GM12801 (cell line): ENCODE results near the gene PTBP3.

ENCODE experiments used
- TF ChIP-seq, protein P1 (sequence below): IDR thresholded peaks from one replicate; pipeline ENCODE4 v1.5.1; 2011; ENCODE audit warnings: control low read depth; ENCODE audit not compliant: insufficient read length; ENCODE audit errors: extremely low read depth

The PTBP3 gene

DNA sequence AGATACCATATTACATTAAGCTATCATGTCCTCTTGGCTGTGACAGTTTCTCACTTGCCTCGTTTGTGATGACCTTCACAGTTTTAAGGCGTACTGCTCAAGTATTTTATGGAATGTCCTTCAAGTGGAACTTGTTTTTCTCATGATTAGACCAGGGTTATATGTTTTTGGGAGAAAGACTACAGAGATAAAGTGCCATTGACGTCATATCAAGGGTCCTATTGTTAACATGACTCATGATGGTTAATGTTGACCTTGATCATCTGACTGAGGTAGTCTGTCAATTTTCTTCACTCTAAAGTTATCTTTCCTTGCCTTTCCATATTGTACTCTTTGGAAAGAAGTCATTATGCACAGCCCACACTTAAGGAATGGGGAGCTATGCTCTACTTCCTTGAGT is 17.8 kb upstream of the PTBP3 start:
- TF ChIP-seq, protein P1, sequence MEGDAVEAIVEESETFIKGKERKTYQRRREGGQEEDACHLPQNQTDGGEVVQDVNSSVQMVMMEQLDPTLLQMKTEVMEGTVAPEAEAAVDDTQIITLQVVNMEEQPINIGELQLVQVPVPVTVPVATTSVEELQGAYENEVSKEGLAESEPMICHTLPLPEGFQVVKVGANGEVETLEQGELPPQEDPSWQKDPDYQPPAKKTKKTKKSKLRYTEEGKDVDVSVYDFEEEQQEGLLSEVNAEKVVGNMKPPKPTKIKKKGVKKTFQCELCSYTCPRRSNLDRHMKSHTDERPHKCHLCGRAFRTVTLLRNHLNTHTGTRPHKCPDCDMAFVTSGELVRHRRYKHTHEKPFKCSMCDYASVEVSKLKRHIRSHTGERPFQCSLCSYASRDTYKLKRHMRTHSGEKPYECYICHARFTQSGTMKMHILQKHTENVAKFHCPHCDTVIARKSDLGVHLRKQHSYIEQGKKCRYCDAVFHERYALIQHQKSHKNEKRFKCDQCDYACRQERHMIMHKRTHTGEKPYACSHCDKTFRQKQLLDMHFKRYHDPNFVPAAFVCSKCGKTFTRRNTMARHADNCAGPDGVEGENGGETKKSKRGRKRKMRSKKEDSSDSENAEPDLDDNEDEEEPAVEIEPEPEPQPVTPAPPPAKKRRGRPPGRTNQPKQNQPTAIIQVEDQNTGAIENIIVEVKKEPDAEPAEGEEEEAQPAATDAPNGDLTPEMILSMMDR = no peak

DNA sequence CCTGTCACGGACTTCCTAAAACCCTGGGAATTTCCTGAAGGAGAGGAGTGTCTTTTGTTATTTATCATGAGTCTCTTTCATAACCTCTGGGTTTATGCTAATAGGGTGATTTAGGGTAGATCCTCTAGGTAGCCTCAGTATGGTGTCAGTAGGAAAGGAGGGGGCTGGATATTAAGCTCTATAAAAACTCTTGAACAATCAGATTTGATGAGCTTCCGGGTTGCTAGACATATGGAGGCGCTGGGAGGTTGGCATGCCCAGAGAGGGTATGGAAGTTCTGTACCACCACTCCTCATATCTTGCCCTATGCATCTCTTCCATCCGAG is 15.6 kb upstream of the PTBP3 start:
- TF ChIP-seq, protein P1 = no peak

DNA sequence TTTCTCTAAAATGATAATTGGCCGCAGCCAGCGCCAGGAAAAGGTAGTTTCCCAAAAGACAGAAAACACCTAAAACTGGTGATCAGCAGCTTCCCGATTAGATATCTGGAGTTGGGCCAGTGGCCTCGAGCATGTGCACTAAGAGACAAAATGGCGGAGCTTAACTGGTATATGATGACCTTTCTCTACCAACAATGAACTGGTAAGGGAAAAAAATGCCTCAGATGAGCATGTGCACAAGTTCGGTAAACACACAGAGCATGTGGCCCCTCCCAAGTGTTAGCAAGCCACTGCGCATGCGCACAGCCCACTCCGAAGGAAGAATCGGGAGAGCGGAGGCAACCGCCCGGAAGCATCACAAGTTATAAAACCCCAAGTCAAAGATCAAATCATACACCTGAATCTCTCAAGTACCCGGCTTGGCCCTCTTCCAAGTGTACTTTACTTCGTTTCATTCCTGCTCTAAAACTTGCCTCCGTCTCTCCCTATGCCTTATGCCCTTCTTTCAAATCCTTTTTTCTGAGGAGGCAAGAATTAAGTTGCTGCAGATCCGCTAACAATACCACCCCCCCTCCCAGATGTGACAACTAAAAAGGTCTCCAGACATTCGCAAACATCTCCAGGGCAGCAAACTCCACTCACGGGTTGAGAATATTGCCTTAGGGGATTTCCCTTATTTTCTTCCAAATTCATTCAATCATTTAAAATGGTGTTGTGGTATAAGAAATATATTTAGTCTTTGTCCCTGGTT is 15.0 kb upstream of the PTBP3 start:
- TF ChIP-seq, protein P1 = no peak

DNA sequence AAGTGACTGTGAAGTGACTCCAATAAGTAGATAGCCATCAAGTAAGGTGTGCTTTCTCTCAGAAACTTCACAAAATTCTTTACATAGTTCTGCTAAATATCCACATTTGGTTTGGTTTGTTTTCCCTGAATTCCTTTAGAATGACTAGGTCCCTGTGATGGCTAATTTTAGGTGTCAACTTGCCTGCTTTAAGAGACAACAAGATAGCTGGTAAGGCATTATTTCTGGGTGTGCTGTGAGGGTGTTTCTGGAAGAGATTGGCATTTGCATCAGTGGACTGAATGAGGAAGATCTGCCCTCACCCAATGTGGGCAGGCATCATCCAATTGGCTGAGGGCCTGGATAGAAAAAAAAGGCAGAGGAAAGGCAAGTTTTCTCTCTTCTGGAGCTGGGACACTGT is 8.3 kb upstream of the PTBP3 start:
- TF ChIP-seq, protein P1 = no peak

DNA sequence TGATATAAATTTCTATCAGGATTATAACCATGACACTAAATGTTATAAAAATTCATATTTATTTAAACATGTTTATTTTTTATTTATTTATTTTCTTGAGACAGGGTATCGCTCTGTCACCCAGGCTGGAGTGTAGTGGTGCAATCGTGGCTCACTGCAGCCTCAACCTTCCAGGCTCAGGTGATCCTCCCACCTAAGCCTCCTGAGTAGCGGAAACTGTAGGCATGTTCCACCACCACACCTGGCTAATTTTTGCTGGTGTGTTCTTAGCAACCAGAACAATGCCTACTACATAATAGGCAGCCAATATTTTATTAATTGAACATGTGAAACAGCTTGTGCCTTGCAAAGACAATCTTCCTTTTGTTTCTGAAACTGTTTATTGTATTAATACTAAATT is 6.5 kb upstream of the PTBP3 start:
- TF ChIP-seq, protein P1 = no peak

DNA sequence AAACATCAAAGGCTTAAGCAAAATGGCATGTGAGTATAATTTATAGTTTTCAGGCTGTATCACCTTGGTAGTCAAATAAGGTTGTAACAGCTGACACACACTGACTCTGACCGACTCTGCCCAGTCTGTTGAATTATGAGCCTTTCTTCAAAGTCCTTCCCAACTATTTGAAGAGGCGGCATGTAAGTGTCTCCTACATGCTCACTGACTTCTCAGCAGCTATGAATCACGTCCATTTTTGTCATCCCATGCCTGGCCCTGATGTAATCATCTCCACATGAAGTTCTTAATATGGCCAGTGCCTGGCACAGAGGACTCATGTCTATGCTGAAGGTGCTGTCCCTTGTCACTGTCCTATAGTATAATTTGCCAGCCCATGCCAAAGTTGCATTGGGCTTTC is 5.1 kb upstream of the PTBP3 start:
- TF ChIP-seq, protein P1 = no peak

DNA sequence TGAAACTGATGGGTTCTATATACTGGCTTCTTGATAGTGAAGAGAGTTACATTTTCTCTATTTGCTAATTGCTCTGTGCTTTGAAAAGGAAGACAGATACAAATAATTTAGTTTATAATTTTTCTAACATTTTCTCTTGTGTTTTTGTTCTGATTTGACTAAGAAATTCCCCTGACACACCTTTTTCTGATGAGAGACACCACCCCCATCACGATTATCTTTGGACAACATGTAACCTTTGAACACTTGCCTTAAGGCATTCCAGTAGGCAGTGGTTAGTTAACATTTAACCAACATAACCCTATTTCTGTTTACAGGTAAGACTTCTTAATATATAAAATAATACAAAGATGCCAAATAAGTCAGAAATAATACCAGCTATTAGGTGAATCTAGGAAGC is 4.1 kb upstream of the PTBP3 start:
- TF ChIP-seq, protein P1 = no peak

DNA sequence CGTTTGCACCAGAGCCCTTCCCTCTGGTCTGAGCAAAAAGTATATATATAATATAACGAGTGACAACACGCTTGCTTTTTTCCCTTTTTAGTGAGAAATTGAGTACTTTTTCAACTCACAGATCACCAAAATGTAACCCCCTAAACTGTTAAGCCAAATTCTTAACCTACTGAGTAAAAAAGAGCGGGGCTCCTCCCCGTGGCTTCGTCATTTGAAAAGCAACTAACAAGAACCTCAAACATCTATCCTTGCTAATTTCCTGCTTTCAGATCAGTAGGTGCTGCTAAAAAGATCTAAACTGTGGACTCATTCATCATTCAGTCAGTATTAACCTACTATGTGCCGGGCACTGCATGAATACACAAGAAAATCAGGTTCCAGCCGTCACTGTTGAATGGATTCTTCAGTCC is 1.0 kb upstream of the PTBP3 start:
- TF ChIP-seq, protein P1 = no peak
